ENCODE results near the gene SCLY. TPM values are rescaled to one million over a fixed set of nuclear protein-coding genes. Genes with fewer than 3 reads are reported as not detected.
A peak's percentile ranks its signal among the peaks of the same experiment; 100 is the strongest.

SCLY gene
- polyA plus RNA-seq, 3 donors = 9.5 to 10.6 (median 10.3) TPM

GRCh38 chr2:238098901-238099713 lies 38.3 kb downstream of the SCLY start:
- H3K9ac ChIP-seq (ENCODE audit: insufficient read depth, low read length, poor library complexity, severe bottlenecking) = no peak overlapping the region

DNA sequence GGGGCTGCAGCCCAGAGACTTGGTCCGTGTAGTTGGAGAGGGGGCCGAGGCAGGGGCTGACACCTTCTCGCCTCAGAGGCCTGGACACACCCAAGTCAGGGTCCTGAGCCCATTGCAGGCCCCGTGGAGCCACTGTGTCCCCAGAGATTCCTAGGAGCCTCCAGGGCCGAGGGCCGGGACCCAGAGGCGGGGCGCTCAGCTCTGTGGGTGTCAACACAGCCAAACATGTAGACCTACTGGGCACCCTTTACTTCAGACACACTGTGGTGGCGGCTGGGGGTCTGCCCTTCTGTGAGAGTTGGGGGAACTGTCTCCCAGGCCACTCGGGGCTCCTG lies 38.9 kb downstream of the SCLY start:
- Mint-ChIP-seq H3K36me3 (peaks cover under 1 to 2% of the 10 kb centered on the region in 2 donors), H3K4me1 (peaks cover 16% of the 10 kb centered on the region), H3K4me3 (no peak overlapping the region), H3K27me3 (ENCODE audit: low read depth in 3 of 3) (no peaks in the 10 kb centered on the region), H3K27ac (peak overlapping the region in 1 of 7 donors; percentile 85), H3K9me3 (no peaks in the 10 kb centered on the region)
- Histone ChIP-seq H3K79me2 (ENCODE audit: insufficient read depth, low read length) (no peaks in the 10 kb centered on the region), H3K27ac (ENCODE audit: low read depth in 1 of 2, low read length in 2 of 2) (no peak overlapping the region), H3K4me2 (replicated peaks; ENCODE audit: extremely low read depth, low read length, poor library complexity, severe bottlenecking) (no peak overlapping the region), H3K27me3 (ENCODE audit: control insufficient read depth in 2 of 2, insufficient read depth in 2 of 2, low read length in 2 of 2) (no peaks in the 10 kb centered on the region), H3K9ac (ENCODE audit: insufficient read depth, low read length, poor library complexity, severe bottlenecking) (no peak overlapping the region), H3K4me3 (replicated peaks in 1 of 3; ENCODE audit: low read depth in 2 of 3, low read length in 3 of 3) (no peak overlapping the region), H3K36me3 (replicated peaks in 1 of 2; ENCODE audit: control insufficient read depth in 1 of 2, insufficient read depth in 2 of 2, low read length in 2 of 2) (no peaks in the 10 kb centered on the region), H4K20me1 (ENCODE audit: insufficient read depth, low read length) (no peaks in the 10 kb centered on the region), H3K9me3 (replicated peaks in 1 of 2; ENCODE audit: control insufficient read depth in 1 of 2, insufficient read depth in 1 of 2, low read length in 2 of 2) (no peaks in the 10 kb centered on the region), H3K4me1 (ENCODE audit: control insufficient read depth in 1 of 2, insufficient read depth in 2 of 2, low read length in 2 of 2) (peaks cover 16 to 18% of the 10 kb centered on the region in 2 donors), H2AFZ (ENCODE audit: insufficient read depth, low read depth, low read length, poor library complexity, severe bottlenecking) (no peak overlapping the region)
- intact Hi-C loops (cut with micrococcal nuclease) = no loop called here
- DNase-seq = no peak
- no peak for TF ChIP-seq CTCF (IDR thresholded peaks at IDR 0.05)
- 82% methylated on average over 7 of the region's 10 CpGs for WGBS (ENCODE audit: insufficient coverage)

More at GRCh38 chr2:238098901-238099713, 38.3 kb downstream of the SCLY start:
- no peaks in the 10 kb centered on the region for H3K27me3 ChIP-seq (ENCODE audit: control insufficient read depth in 2 of 2, insufficient read depth in 2 of 2, low read length in 2 of 2)
- peak overlapping the region; percentile 50 for H2AFZ ChIP-seq (ENCODE audit: insufficient read depth, low read depth, low read length, poor library complexity, severe bottlenecking)
- H3K79me2 ChIP-seq (ENCODE audit: insufficient read depth, low read length) = no peaks in the 10 kb centered on the region
- DNase-seq = peak in 1 of 3 donors; percentile 9
- H3K4me3 ChIP-seq (replicated peaks in 1 of 3; ENCODE audit: low read depth in 2 of 3, low read length in 3 of 3) = peak overlapping the region in 2 of 3 experiments; percentile 6 to 55
- H3K36me3 Mint-ChIP-seq = peaks cover 2 to 3% of the 10 kb centered on the region in 2 donors
- H3K27me3 Mint-ChIP-seq (ENCODE audit: low read depth in 3 of 3) = no peaks in the 10 kb centered on the region
- H3K27ac Mint-ChIP-seq = peak overlapping the region; percentile 62 to 87 (median 84)
- H3K4me3 Mint-ChIP-seq = peak overlapping the region; percentile 64 to 67
- H3K9me3 Mint-ChIP-seq = no peaks in the 10 kb centered on the region
- intact Hi-C loops (cut with micrococcal nuclease) = no loop called here
- WGBS (ENCODE audit: insufficient coverage) = 20% methylated on average over 16 of the region's 17 CpGs
- H4K20me1 ChIP-seq (ENCODE audit: insufficient read depth, low read length) = no peaks in the 10 kb centered on the region
- peaks cover 16 to 18% of the 10 kb centered on the region in 2 donors for H3K4me1 ChIP-seq (ENCODE audit: control insufficient read depth in 1 of 2, insufficient read depth in 2 of 2, low read length in 2 of 2)
- peaks cover 16% of the 10 kb centered on the region for H3K4me1 Mint-ChIP-seq
- peak overlapping the region; percentile 57 for H3K4me2 ChIP-seq (replicated peaks; ENCODE audit: extremely low read depth, low read length, poor library complexity, severe bottlenecking)
- no peak for TF ChIP-seq CTCF (IDR thresholded peaks at IDR 0.05)
- H3K27ac ChIP-seq (ENCODE audit: low read depth in 1 of 2, low read length in 2 of 2) = peak overlapping the region; percentile 29 to 56
- no peaks in the 10 kb centered on the region for H3K36me3 ChIP-seq (replicated peaks in 1 of 2; ENCODE audit: control insufficient read depth in 1 of 2, insufficient read depth in 2 of 2, low read length in 2 of 2)
- no peaks in the 10 kb centered on the region for H3K9me3 ChIP-seq (replicated peaks in 1 of 2; ENCODE audit: control insufficient read depth in 1 of 2, insufficient read depth in 1 of 2, low read length in 2 of 2)
